Measurements from ENCODE around the gene TUBGCP4. TPM values are rescaled to one million over a fixed set of nuclear protein-coding genes. Genes with fewer than 3 reads are reported as not detected.
A peak's percentile ranks its signal among the peaks of the same experiment; 100 is the strongest.

TUBGCP4 gene
- total and polyA plus RNA-seq, 10 of the 15 experiments (the other 5 are each of a cell fraction or from before 2014, with no cell fraction given) = 6.3 to 39.1 (median 24.8) TPM

DNA sequence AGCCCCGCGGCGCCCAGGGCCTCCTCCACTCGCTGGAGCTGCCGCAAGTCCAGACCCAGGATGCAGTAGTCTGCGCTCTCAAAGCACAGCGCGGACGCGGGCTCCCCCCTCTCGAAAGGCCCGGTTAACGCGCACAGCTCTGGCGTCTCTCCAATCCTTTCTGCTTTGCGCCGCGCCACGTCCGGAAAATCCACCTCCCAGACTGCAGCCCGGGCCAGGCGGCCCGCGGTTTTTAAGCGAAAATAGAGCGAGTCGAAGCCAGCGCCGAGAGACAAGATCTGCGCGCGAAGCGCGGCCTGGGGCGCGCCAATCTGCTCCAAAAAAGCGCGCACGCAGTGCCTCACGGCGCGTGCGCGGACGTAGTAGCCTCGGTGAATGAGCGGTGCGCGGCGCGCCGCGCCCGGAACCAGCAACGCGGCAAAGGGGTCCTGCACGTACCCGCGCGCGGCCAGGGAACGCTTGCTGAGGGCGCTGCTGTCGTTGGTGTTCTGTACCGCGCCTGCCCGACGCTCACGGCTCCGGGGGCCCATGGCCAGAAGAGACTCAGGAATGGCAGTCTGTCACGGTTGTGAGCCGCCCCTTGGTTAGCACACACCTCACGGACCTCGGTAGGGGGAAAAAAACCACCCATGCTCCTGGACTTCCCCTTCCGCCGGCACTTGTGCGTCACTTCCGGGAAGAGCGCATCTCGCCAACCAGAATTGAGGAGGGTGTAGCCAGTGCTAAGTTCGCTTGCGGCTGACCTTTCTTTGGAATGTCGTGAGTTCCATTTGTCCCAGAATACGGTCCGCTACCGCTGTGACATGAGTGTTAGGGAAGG is 40.7 kb upstream of the TUBGCP4 start, which contains the start of gene LCMT2 (continued):
- TF ChIP-seq, protein P1, sequence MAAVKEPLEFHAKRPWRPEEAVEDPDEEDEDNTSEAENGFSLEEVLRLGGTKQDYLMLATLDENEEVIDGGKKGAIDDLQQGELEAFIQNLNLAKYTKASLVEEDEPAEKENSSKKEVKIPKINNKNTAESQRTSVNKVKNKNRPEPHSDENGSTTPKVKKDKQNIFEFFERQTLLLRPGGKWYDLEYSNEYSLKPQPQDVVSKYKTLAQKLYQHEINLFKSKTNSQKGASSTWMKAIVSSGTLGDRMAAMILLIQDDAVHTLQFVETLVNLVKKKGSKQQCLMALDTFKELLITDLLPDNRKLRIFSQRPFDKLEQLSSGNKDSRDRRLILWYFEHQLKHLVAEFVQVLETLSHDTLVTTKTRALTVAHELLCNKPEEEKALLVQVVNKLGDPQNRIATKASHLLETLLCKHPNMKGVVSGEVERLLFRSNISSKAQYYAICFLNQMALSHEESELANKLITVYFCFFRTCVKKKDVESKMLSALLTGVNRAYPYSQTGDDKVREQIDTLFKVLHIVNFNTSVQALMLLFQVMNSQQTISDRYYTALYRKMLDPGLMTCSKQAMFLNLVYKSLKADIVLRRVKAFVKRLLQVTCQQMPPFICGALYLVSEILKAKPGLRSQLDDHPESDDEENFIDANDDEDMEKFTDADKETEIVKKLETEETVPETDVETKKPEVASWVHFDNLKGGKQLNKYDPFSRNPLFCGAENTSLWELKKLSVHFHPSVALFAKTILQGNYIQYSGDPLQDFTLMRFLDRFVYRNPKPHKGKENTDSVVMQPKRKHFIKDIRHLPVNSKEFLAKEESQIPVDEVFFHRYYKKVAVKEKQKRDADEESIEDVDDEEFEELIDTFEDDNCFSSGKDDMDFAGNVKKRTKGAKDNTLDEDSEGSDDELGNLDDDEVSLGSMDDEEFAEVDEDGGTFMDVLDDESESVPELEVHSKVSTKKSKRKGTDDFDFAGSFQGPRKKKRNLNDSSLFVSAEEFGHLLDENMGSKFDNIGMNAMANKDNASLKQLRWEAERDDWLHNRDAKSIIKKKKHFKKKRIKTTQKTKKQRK (IDR thresholded peaks at IDR 0.05; ENCODE audit: low read depth, low read length) = no peak
- TF ChIP-seq NBN (IDR thresholded peaks at IDR 0.05) (peak; percentile 70; the same call in 1 of the 2 replicates), SP1 (IDR thresholded peaks at IDR 0.05; ENCODE audit: low read depth, low read length) (peak; percentile 22), MYC (IDR thresholded peaks at IDR 0.05; ENCODE audit: insufficient read depth, insufficient read length, insufficient replicate concordance, low read length, severe bottlenecking) (peak; percentile 78), PAX8 (IDR thresholded peaks at IDR 0.05) (no peak), MYB (IDR thresholded peaks at IDR 0.05; ENCODE audit: borderline replicate concordance, low read depth, low read length) (no peak), ZNF207 (IDR thresholded peaks at IDR 0.05; ENCODE audit: borderline replicate concordance) (no peak; the same call in 1 of the 2 replicates), ELK1 (IDR thresholded peaks at IDR 0.05; ENCODE audit: low read depth, low read length) (peak; percentile 85), RUNX3 (IDR thresholded peaks at IDR 0.05; ENCODE audit: low read length) (peak; percentile 73), ATF7 (IDR thresholded peaks at IDR 0.05; ENCODE audit: low read depth) (peak; percentile 72), ZNF592 (IDR thresholded peaks at IDR 0.05) (no peak), SUZ12 (IDR thresholded peaks at IDR 0.05; ENCODE audit: unreplicated experiment) (no peak), TARDBP (IDR thresholded peaks at IDR 0.05; ENCODE audit: borderline replicate concordance) (no peak), ZNF384 (IDR thresholded peaks at IDR 0.05; ENCODE audit: borderline replicate concordance, low read depth, low read length) (peak; percentile 83), POU2F2 (IDR thresholded peaks at IDR 0.05; ENCODE audit: borderline replicate concordance, low read depth, low read length) (peak; percentile 70; the same call in 1 of the 3 replicates), FOXM1 (IDR thresholded peaks at IDR 0.05; ENCODE audit: low read depth, low read length) (no peak), KDM1A (IDR thresholded peaks at IDR 0.05; ENCODE audit: borderline replicate concordance) (no peak)
- TF ChIP-seq, protein P2, sequence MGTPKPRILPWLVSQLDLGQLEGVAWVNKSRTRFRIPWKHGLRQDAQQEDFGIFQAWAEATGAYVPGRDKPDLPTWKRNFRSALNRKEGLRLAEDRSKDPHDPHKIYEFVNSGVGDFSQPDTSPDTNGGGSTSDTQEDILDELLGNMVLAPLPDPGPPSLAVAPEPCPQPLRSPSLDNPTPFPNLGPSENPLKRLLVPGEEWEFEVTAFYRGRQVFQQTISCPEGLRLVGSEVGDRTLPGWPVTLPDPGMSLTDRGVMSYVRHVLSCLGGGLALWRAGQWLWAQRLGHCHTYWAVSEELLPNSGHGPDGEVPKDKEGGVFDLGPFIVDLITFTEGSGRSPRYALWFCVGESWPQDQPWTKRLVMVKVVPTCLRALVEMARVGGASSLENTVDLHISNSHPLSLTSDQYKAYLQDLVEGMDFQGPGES (IDR thresholded peaks at IDR 0.05) = no peak
- TF ChIP-seq, protein P3, sequence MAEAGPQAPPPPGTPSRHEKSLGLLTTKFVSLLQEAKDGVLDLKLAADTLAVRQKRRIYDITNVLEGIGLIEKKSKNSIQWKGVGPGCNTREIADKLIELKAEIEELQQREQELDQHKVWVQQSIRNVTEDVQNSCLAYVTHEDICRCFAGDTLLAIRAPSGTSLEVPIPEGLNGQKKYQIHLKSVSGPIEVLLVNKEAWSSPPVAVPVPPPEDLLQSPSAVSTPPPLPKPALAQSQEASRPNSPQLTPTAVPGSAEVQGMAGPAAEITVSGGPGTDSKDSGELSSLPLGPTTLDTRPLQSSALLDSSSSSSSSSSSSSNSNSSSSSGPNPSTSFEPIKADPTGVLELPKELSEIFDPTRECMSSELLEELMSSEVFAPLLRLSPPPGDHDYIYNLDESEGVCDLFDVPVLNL (IDR thresholded peaks at IDR 0.05; ENCODE audit: low read depth, low read length) = 0 out of 2 replicates have a peak, but pooled peaks have one; percentile 31

Measured in GM12878 (cell line).